Psoas muscle (tissue), 8 donors: ENCODE measurements around the gene DCANP1. TPM values are rescaled to one million over a fixed set of nuclear protein-coding genes. Genes with fewer than 3 reads are reported as not detected.
"Not testable (repeated sequence)": the region's sequence is repeated elsewhere in the genome, so short reads cannot be mapped to it uniquely, and the experiment has no call there.

Experiments
- ATAC-seq, 4 donors: fragments of 200-7000 bp; cut with Tn5 transposase; one replicate each; pipeline ENCODE4 v1.9.1; 2020; ENCODE audit warnings: moderate library complexity in 3 of 4, mild to moderate bottlenecking in 2 of 4
- DNase-seq, 2 donors: peaks; one replicate each; pipeline ENCODE4 v3.0.0-alpha.2; 2020
- H3K27ac ChIP-seq: fragments of 200-600 bp; one replicate; pipeline ENCODE4 v1.8.0; 2022
- H3K27me3 ChIP-seq, 3 donors: fragments of 200-600 bp in 1 of 3; one replicate each; pipeline versions ENCODE4 v1.6.1 to v1.8.0; 2013 to 2022; ENCODE audit warnings: low read length in 2 of 3, mild to moderate bottlenecking in 2 of 3, moderate library complexity in 1 of 3; ENCODE audit not compliant: insufficient read depth in 3 of 3
- H3K36me3 ChIP-seq, 2 donors: fragments of 200-600 bp in 1 of 2; one replicate each; pipeline versions ENCODE4 v1.6.1 to v1.8.0; 2013 to 2022; ENCODE audit warnings: low read depth in 1 of 2, mild to moderate bottlenecking in 1 of 2, moderate library complexity in 1 of 2; ENCODE audit not compliant: insufficient read depth in 1 of 2
- H3K4me1 ChIP-seq: fragments of 200-600 bp; one replicate; pipeline ENCODE4 v1.8.0; 2022
- H3K4me3 ChIP-seq: fragments of 200-600 bp; one replicate; pipeline ENCODE4 v1.8.0; 2022; ENCODE audit warnings: mild to moderate bottlenecking
- H3K9me3 ChIP-seq: fragments of 200-600 bp; one replicate; pipeline ENCODE4 v1.8.0; 2022
- CTCF ChIP-seq: fragments of 200-600 bp; IDR thresholded peaks from one replicate; pipeline ENCODE4 v1.8.0; 2022; ENCODE audit warnings: antibody characterized with exemption
- WGBS, 3 donors: extraction: QIAGEN DNeasy Blood & Tissue Kit; methylation state at CpG; one replicate each; pipeline versions ENCODE4 v1.1.6 to v1.1.7; 2013; 5-methylcytosine and 5-hydroxymethylcytosine counted together
- intact Hi-C, 2 donors: fragments of 100-400 bp; cut with DNase I; formaldehyde crosslinking; loops; one replicate each; pipeline versions ENCODE4 v1.11.0 to v1.14.2; 2022
- long read RNA-seq, 2 donors: library from polyadenylated mRNA; unstranded; transcript quantifications; one replicate each; pipeline ENCODE4 v2.0.0, GENCODE V29; 2021
- polyA plus RNA-seq, 3 donors: library from polyadenylated mRNA; stranded (reverse); fragments of 200-250 nt; gene quantifications; one replicate each; pipeline ENCODE4 v1.2.3, GENCODE V29; 2013
- total RNA-seq, 4 donors: library from RNA; stranded (reverse); fragmentation: NEBNext Ultra II Directional in 2 of 4; extraction: Animal tissue kit (Norgen Biotek cat#: 25700) in 2 of 4; gene quantifications; one replicate each; pipeline versions ENCODE4 v1.2.1 to v1.2.4, GENCODE V29; 2021 to 2023
- donor health status: healthy with polysubstance abuse.
- donor health status: DM: no; HTN: no; CAD: no; lungs with moderate emphysema.
- donor health status: Bipolar disorder and iron deficiency.
- donor health status: healthy.
- donor health status: DM: yes; HTN: yes; CAD: no.
- donor health status: DM: no; HTN: no; CAD: no.
- donor health status: DM: no; HTN: no; CAD: no.
- donor health status: DM: yes; HTN: yes; CAD: no.

Gene DCANP1
- total RNA-seq, result not detected
- under 1 TPM in 1 of 3 donors, not detected in 2; 0.01 TPM for polyA plus RNA-seq
- long read RNA-seq, donor 1, result 0 reads
- long read RNA-seq, donor 2, result 0 reads

- no peak within 1 kb of the TSS for H3K27ac ChIP-seq
- WGBS, 3 donors, result 90 to 91% (median 90%) methylated on average over 5 of the region's 5 CpGs
- ATAC-seq (no peak), DNase-seq (no peak)
- H3K4me3 ChIP-seq, result no peak within 1 kb of the TSS
- H3K36me3 ChIP-seq, result no peaks in the 10 kb centered on the region
- TF ChIP-seq CTCF, result no peak
- H3K4me1 ChIP-seq, result peaks cover 4% of the 10 kb centered on the region
- no peaks in the 10 kb centered on the region for H3K9me3 ChIP-seq
- H3K27me3 ChIP-seq, result no peaks in the 10 kb centered on the region
- intact Hi-C loops, result no loop called here
These were observed at the start of gene DCANP1 for GRCh38 chr5:135447298-135447929. TSS of gene DCANP1 (minus strand) at chr5:135447348. CDS start at chr5:135447108, 240 bp downstream.

- H3K9me3 ChIP-seq, H3K36me3 ChIP-seq, H3K27ac ChIP-seq, H3K4me3 ChIP-seq, intact Hi-C loops, ATAC-seq, H3K4me1 ChIP-seq, DNase-seq: not testable (repeated sequence)
- WGBS, 3 donors, result 80 to 82% (median 81%) methylated on average over 4 of the region's 4 CpGs
- H3K27me3 ChIP-seq, result peaks cover 0 to 28% (median 8%) of the 10 kb centered on the region in 3 donors
These were observed 48.4 kb upstream of the DCANP1 start for GRCh38 chr5:135495531-135495930.

- intact Hi-C loops, result no loop called here
- WGBS, 3 donors, result 83 to 85% (median 84%) methylated on average over 5 of the region's 5 CpGs
- Histone ChIP-seq H3K36me3 (no peaks in the 10 kb centered on the region), H3K4me3 (no peak overlapping the region), H3K4me1 (peaks cover 12% of the 10 kb centered on the region), H3K27ac (no peak overlapping the region), H3K9me3 (no peaks in the 10 kb centered on the region), H3K27me3 (peaks cover 3 to 41% (median 17%) of the 10 kb centered on the region in 3 donors)
- no peak for TF ChIP-seq CTCF
- DNase-seq (no peak), ATAC-seq (no peak)
These were observed 47.0 kb upstream of the DCANP1 start for GRCh38 chr5:135494196-135494595.

- Histone ChIP-seq H3K27ac (no peak overlapping the region), H3K4me3 (no peak overlapping the region), H3K36me3 (no peaks in the 10 kb centered on the region), H3K4me1 (peaks cover 14% of the 10 kb centered on the region), H3K27me3 (peaks cover 3 to 47% (median 20%) of the 10 kb centered on the region in 3 donors), H3K9me3 (no peaks in the 10 kb centered on the region)
- WGBS, 3 donors, result 73 to 82% (median 74%) methylated on average over 8 of the region's 8 CpGs
- no peak for TF ChIP-seq CTCF
- DNase-seq, result no peak
- ATAC-seq, result peak; percentile 31 to 59 (median 52)
- intact Hi-C loops, result no loop called here
These were observed 46.4 kb upstream of the DCANP1 start for GRCh38 chr5:135493406-135494180.

GRCh38 chr5:135492319-135492626, 45.1 kb upstream of the DCANP1 start:
- intact Hi-C loops, result no loop called here
- ATAC-seq (no peak), DNase-seq (no peak)
- peaks cover 3 to 60% (median 28%) of the 10 kb centered on the region in 3 donors for H3K27me3 ChIP-seq
- peaks cover 14% of the 10 kb centered on the region for H3K4me1 ChIP-seq
- no peak overlapping the region for H3K27ac ChIP-seq
- TF ChIP-seq CTCF, result no peak
- H3K9me3 ChIP-seq, result no peaks in the 10 kb centered on the region
- no peak overlapping the region for H3K4me3 ChIP-seq
- H3K36me3 ChIP-seq, result no peaks in the 10 kb centered on the region
- WGBS, 3 donors, result 64 to 69% (median 66%) methylated on average over 3 of the region's 3 CpGs
